Measurements from ENCODE around the gene OR56B4.

- TF ChIP-seq CTCF (conservative IDR thresholded peaks at IDR 0.05): no peak
- no peak for TF ChIP-seq EZH2 (IDR thresholded peaks at IDR 0.05; ENCODE audit: low read depth)
Observed at GRCh38 chr11:6096417-6096816, 11.1 kb upstream of the OR56B4 start.
